Caco-2 (cell line): Measurements from ENCODE around the gene LRRC52. TPM values are rescaled to one million over a fixed set of nuclear protein-coding genes. Genes with fewer than 3 reads are reported as not detected.

Experiments used
- Bru-seq: library from RNA; stranded (reverse); fragments of 400-500 nt; gene quantifications from one replicate; lab custom pipeline; 2021; lab: Mats Ljungman, UMichigan
- BruChase-seq, 2 experiments: library from RNA; stranded (reverse); fragments of 400-500 nt; gene quantifications; one replicate each; lab custom pipeline; 2021; lab: Mats Ljungman, UMichigan
- BruUV-seq: library from RNA; stranded (reverse); fragments of 400-500 nt; replicated peaks from 2 replicates; lab custom pipeline; 2021; lab: Mats Ljungman, UMichigan
- CTCF ChIA-PET: fragments of 300-600 bp; sonication (Branson Sonifier 250); formaldehyde crosslinking; loops from one replicate; lab custom pipeline; 2022; ENCODE audit warnings: antibody characterized with exemption; lab: Charles Lee
- POLR2A ChIA-PET: fragments of 300-600 bp; sonication (Branson Sonifier 250); formaldehyde crosslinking; loops from one replicate; lab custom pipeline; 2022; ENCODE audit warnings: antibody characterized with exemption; lab: Charles Lee
- DNase-seq, 2 experiments: peaks; one replicate each; pipeline versions ENCODE4 v3.0.0 to v3.0.0-alpha.2; 2020 to 2022
- H3K27me3 ChIP-seq: replicated peaks from 2 replicates; pipeline ENCODE4 v1.6.0; 2011; ENCODE audit warnings: low read length; ENCODE audit not compliant: control insufficient read depth, insufficient read depth
- H3K36me3 ChIP-seq: 2 replicates; pipeline ENCODE4 v1.5.1; 2011; ENCODE audit warnings: low read length; ENCODE audit not compliant: control insufficient read depth, insufficient read depth
- H3K4me1 ChIP-seq: fragments of 250-450 bp; sonication (Bioruptor Pico); 2 replicates; pipeline ENCODE4 v1.5.1; 2020; ENCODE audit warnings: mild to moderate bottlenecking
- H3K4me3 ChIP-seq: 2 replicates; pipeline ENCODE4 v1.5.1; 2011; ENCODE audit warnings: low read depth, mild to moderate bottlenecking, control low read depth, low read length
- H3K9me3 ChIP-seq: fragments of 250-450 bp; sonication (Bioruptor Pico); 2 replicates; pipeline ENCODE4 v1.5.1; 2020; ENCODE audit warnings: mild to moderate bottlenecking, moderate library complexity
- H3K27ac Mint-ChIP-seq: one replicate; pipeline ENCODE4 v1.8.0; 2022; ENCODE audit warnings: mixed read lengths; ENCODE audit not compliant: unreplicated experiment
- H3K27me3 Mint-ChIP-seq: one replicate; pipeline ENCODE4 v1.8.0; 2022; ENCODE audit warnings: mixed read lengths; ENCODE audit not compliant: insufficient read depth, unreplicated experiment
- H3K36me3 Mint-ChIP-seq: one replicate; pipeline ENCODE4 v1.8.0; 2022; ENCODE audit warnings: mild to moderate bottlenecking, mixed read lengths; ENCODE audit not compliant: insufficient read depth, unreplicated experiment
- H3K4me1 Mint-ChIP-seq: one replicate; pipeline ENCODE4 v1.8.0; 2022; ENCODE audit warnings: low read depth, mixed read lengths; ENCODE audit not compliant: unreplicated experiment
- H3K4me3 Mint-ChIP-seq: one replicate; pipeline ENCODE4 v1.8.0; 2022; ENCODE audit warnings: mild to moderate bottlenecking, moderate library complexity, mixed read lengths; ENCODE audit not compliant: unreplicated experiment
- H3K9me3 Mint-ChIP-seq: one replicate; pipeline ENCODE4 v1.8.0; 2022; ENCODE audit warnings: mixed read lengths; ENCODE audit not compliant: unreplicated experiment
- intact Hi-C: fragments of 100-400 bp; cut with micrococcal nuclease; formaldehyde crosslinking; loops from one replicate; pipeline ENCODE4 v1.10.0; 2022; ENCODE audit not compliant: unreplicated experiment
- long read RNA-seq: library from polyadenylated mRNA; stranded (forward); transcript quantifications from one replicate; pipeline ENCODE4 v2.0.0, GENCODE V29; 2022
- total RNA-seq: library from RNA; stranded (reverse); gene quantifications from 2 replicates; pipeline ENCODE4 v1.2.3, GENCODE V29; 2022
- TF ChIP-seq, protein P1 (sequence below), 2 experiments: fragments of 200-600 bp in 1 of 2; IDR thresholded peaks; 1 replicate in 1 of 2; 2 replicates in 1 of 2; pipeline versions ENCODE4 v1.5.1 to v1.8.0; 2011 to 2022; ENCODE audit warnings: antibody characterized with exemption in 1 of 2, control low read depth in 1 of 2, inconsistent platforms in 1 of 2, low read depth in 1 of 2, low read length in 1 of 2, mild to moderate bottlenecking in 1 of 2, moderate library complexity in 1 of 2; ENCODE audit not compliant: insufficient read depth in 1 of 2, severe bottlenecking in 1 of 2, unreplicated experiment in 1 of 2

Gene LRRC52, protein sequence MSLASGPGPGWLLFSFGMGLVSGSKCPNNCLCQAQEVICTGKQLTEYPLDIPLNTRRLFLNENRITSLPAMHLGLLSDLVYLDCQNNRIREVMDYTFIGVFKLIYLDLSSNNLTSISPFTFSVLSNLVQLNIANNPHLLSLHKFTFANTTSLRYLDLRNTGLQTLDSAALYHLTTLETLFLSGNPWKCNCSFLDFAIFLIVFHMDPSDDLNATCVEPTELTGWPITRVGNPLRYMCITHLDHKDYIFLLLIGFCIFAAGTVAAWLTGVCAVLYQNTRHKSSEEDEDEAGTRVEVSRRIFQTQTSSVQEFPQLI
- total RNA-seq (not detected in 2 replicates), Bru-seq, nascent RNA (not detected), BruChase-seq, experiment 1, labeled RNA remaining after a 2-hour chase (not detected), BruChase-seq, experiment 2, labeled RNA remaining after a 6-hour chase (not detected)
- long read RNA-seq = 0 reads

DNA sequence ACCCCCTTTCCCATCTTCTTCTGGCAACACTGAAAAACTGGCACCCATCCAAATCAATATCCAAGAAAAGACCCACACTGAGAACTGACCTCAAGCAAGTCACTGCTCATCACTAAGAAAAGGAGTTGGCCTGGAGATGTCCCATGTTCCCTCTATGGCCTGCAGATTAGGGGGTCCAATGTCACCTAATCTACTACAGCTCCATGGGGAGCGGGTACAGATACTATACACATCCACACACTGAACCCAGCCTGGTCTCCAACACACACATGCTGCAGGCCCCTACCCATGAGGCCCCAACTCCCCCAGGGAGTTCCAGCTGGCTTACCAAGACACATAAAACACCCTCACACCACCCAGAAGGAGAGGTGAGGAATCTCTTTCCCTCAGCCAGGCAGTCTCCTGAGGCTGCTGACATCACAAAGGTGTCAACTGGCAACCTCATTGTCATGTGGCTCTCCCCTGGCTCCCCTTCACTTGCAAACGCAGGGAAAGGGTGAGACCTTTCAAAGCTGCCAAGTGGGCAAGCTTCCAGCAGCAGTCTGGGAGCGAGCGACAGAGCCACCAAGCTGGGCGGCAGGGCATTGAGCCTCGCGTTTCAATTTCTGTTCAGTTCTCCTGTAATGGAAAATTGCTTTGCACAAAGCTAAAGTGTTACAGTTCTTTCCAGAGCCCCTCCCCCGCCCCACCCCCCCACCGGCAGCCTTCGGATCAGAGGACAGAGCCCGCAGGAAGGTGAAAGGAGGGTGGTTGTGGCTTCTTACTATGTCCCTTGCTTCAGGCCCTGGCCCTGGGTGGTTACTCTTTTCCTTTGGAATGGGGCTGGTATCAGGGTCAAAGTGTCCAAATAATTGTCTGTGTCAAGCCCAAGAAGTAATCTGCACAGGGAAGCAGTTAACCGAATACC lies at the start of gene LRRC52:
TSS of gene LRRC52 (plus strand) at position 469 of the 907 bp plus-strand sequence. CDS start at position 766, 297 bp downstream.
- H3K4me1 ChIP-seq = no peaks in the 10 kb centered on the region
- no peaks in the 10 kb centered on the region for H3K9me3 Mint-ChIP-seq
- H3K4me1 Mint-ChIP-seq = peaks cover 14% of the 10 kb centered on the region
- intact Hi-C loops = no loop called here
- TF ChIP-seq, protein P1, sequence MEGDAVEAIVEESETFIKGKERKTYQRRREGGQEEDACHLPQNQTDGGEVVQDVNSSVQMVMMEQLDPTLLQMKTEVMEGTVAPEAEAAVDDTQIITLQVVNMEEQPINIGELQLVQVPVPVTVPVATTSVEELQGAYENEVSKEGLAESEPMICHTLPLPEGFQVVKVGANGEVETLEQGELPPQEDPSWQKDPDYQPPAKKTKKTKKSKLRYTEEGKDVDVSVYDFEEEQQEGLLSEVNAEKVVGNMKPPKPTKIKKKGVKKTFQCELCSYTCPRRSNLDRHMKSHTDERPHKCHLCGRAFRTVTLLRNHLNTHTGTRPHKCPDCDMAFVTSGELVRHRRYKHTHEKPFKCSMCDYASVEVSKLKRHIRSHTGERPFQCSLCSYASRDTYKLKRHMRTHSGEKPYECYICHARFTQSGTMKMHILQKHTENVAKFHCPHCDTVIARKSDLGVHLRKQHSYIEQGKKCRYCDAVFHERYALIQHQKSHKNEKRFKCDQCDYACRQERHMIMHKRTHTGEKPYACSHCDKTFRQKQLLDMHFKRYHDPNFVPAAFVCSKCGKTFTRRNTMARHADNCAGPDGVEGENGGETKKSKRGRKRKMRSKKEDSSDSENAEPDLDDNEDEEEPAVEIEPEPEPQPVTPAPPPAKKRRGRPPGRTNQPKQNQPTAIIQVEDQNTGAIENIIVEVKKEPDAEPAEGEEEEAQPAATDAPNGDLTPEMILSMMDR (IDR thresholded peaks at IDR 0.05; ENCODE audit: insufficient read depth in 1 of 2, low read depth in 1 of 2, low read length in 1 of 2, severe bottlenecking in 1 of 2, unreplicated experiment in 1 of 2) = no peak
- CTCF ChIA-PET = no interaction called here
- H3K36me3 ChIP-seq = no peaks in the 10 kb centered on the region
- H3K36me3 Mint-ChIP-seq = no peaks in the 10 kb centered on the region
- no peak within 1 kb of the TSS for H3K4me3 ChIP-seq
- no peak within 1 kb of the TSS for H3K27ac Mint-ChIP-seq
- no peak for DNase-seq
- H3K4me3 Mint-ChIP-seq = no peak within 1 kb of the TSS
- POLR2A ChIA-PET = no interaction called here
- BruUV-seq = no TSS peak
- no peaks in the 10 kb centered on the region for H3K27me3 ChIP-seq
- peaks cover 13% of the 10 kb centered on the region for H3K27me3 Mint-ChIP-seq
- H3K9me3 ChIP-seq = no peaks in the 10 kb centered on the region

DNA sequence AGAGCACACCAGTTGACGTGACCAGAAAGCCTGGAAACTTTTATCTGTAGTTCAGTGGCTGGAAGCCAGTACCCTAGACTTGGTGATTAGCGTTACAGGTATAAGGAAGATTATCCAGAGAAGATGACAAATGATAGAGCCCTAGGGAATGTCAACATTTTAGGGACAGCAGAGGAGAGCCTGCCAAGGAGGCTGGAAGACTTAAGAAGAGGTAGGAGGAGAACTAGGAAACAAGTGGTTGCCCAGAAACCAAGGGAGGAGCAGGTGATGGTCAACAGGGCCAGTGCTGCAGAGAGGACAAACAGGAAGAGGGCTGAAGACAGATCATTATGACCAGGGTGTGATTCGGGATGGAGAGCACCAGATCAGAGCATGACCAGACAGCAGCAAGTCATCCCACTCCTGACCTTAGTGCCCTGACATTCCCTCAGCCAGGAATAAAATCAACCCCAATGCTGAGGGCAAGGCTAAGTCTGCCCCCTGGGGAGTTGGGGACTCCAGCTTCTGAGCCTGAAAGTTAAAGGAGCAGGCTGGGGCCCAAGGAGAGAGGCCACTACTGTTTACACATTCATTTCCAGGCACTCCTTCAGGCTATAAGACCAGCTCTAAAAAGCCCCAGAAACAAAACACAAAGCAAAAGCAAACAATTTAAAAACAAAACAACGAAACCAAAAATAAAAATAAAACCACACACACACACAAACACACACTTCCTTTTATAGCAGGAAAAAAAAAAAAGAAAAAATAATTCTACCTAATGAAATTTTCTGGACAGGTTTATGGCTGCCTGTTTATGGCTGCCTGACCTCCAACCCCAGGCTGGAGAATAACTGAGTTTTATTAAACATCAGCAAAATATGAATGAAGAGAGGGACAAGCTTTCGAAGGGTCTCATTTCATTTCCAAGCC lies 48.6 kb upstream of the LRRC52 start:
- Histone ChIP-seq H3K4me1 (no peaks in the 10 kb centered on the region), H3K36me3 (no peaks in the 10 kb centered on the region), H3K4me3 (no peak overlapping the region), H3K27me3 (no peaks in the 10 kb centered on the region), H3K9me3 (no peaks in the 10 kb centered on the region)
- Mint-ChIP-seq H3K9me3 (no peaks in the 10 kb centered on the region), H3K4me3 (no peak overlapping the region), H3K27me3 (no peaks in the 10 kb centered on the region), H3K27ac (no peak overlapping the region), H3K36me3 (no peaks in the 10 kb centered on the region), H3K4me1 (no peaks in the 10 kb centered on the region)
- POLR2A ChIA-PET = no interaction called here
- no TSS peak for BruUV-seq
- intact Hi-C loops = loop anchor here (5.0 kb wide), 1 partner anchor 97 kb away; no protein-coding TSS in a partner anchor
- CTCF ChIA-PET = no interaction called here
- TF ChIP-seq, protein P1 (IDR thresholded peaks at IDR 0.05; ENCODE audit: insufficient read depth in 1 of 2, low read depth in 1 of 2, low read length in 1 of 2, severe bottlenecking in 1 of 2, unreplicated experiment in 1 of 2) = no peak
- no peak for DNase-seq
